K562 treated with DMSO at 1 percent for 4 hours (cell line): Measurements from ENCODE around the gene FGF11. TPM values are rescaled to one million over a fixed set of nuclear protein-coding genes. Genes with fewer than 3 reads are reported as not detected.

ENCODE experiments used
- total RNA-seq: library from RNA; unstranded; fragments of 300-600 nt; gene quantifications from 2 replicates; pipeline ENCODE4 v1.2.3, GENCODE V29; 2022; ENCODE audit not compliant: insufficient read depth

The FGF11 gene
- total RNA-seq = 5.7 and 9.0 TPM in 2 replicates

GRCh38 chr17:7439462-7440112 lies at the start of gene FGF11:
Gene FGF11, plus strand, starts transcription at chr17:7439512. Its CDS starts 109 bp downstream, at chr17:7439621.

GRCh38 chr17:7394452-7395191 lies 44.7 kb upstream of the FGF11 start, which contains the start of gene PLSCR3:
Gene PLSCR3, minus strand, starts transcription at chr17:7394525. Its CDS starts 415 bp downstream, at chr17:7394110.

GRCh38 chr17:7403977-7404736 lies 35.2 kb upstream of the FGF11 start, which contains the start of gene TMEM256:
Gene TMEM256, minus strand, starts transcription at chr17:7404097. Its CDS starts 13 bp downstream, at chr17:7404084.

GRCh38 chr17:7407485-7408251 lies 31.6 kb upstream of the FGF11 start, which contains the start of gene NLGN2:
Gene NLGN2, plus strand, starts transcription at chr17:7407845. Its CDS starts 411 bp downstream, at chr17:7408256.

GRCh38 chr17:7419819-7420610 lies 19.3 kb upstream of the FGF11 start, which contains the start of gene SPEM1:
Gene SPEM1, plus strand, starts transcription at chr17:7420324. Its CDS starts 61 bp downstream, at chr17:7420385.

GRCh38 chr17:7425316-7425715 lies 14.0 kb upstream of the FGF11 start, which contains the start of gene SPEM2:
Gene SPEM2, plus strand, starts transcription at chr17:7425616. Its CDS starts 73 bp downstream, at chr17:7425689.

GRCh38 chr17:7428557-7428956 lies 10.8 kb upstream of the FGF11 start, which contains the start of gene SPEM3:
Gene SPEM3, plus strand, starts transcription at chr17:7428857. Its CDS starts 46 bp downstream, at chr17:7428903.

GRCh38 chr17:7444682-7445618 lies 5.6 kb downstream of the FGF11 start, which contains the start of gene CHRNB1:
Gene CHRNB1, plus strand, starts transcription at chr17:7445061. Its CDS starts 67 bp downstream, at chr17:7445128.

GRCh38 chr17:7479213-7480088 lies 40.1 kb downstream of the FGF11 start, which contains the start of gene ZBTB4:
Gene ZBTB4, minus strand, starts transcription at chr17:7479631. Its CDS starts 12,830 bp downstream, at chr17:7466801.

GRCh38 chr17:7481275-7481674 lies 42.0 kb downstream of the FGF11 start, which contains the start of gene SLC35G6:
Gene SLC35G6, plus strand, starts transcription at chr17:7481446. Its CDS starts 71 bp downstream, at chr17:7481517.

GRCh38 chr17:7484067-7484918 lies 45.0 kb downstream of the FGF11 start, which contains the start of gene POLR2A:
Gene POLR2A, plus strand, starts transcription at chr17:7484366.

Other genes starting within 250 kb of the FGF11 start
- 5.6 and 7.8 TPM in 2 replicates for gene DLG4, start 219.7 kb upstream of the FGF11 start, total RNA-seq
- gene ACADVL, start 219.6 kb upstream of the FGF11 start, total RNA-seq = 284 and 290 TPM in 2 replicates
- gene DVL2, start 205.0 kb upstream of the FGF11 start, total RNA-seq = 46.3 and 47.3 TPM in 2 replicates
- 11.3 and 15.0 TPM in 2 replicates for gene PHF23, start 200.1 kb upstream of the FGF11 start, total RNA-seq
- gene GABARAP, start 197.1 kb upstream of the FGF11 start, total RNA-seq = 256 and 265 TPM in 2 replicates
- 77.2 and 80.6 TPM in 2 replicates for gene CTDNEP1, start 187.8 kb upstream of the FGF11 start, total RNA-seq
- gene ELP5, start 187.3 kb upstream of the FGF11 start, total RNA-seq = 46.9 and 57.4 TPM in 2 replicates
- 20.0 and 29.2 TPM in 2 replicates for gene CLDN7, start 177.0 kb upstream of the FGF11 start, total RNA-seq
- gene SLC2A4, start 157.8 kb upstream of the FGF11 start, total RNA-seq = 0.82 TPM in 1 of 2 replicates, not detected in the other
- not detected in 2 replicates for gene YBX2, start 144.9 kb upstream of the FGF11 start, total RNA-seq
- 354 and 384 TPM in 2 replicates for gene EIF5A, start 131.9 kb upstream of the FGF11 start, total RNA-seq
- gene GPS2, start 124.2 kb upstream of the FGF11 start, total RNA-seq = 45.5 and 46.9 TPM in 2 replicates
- 8.2 and 13.1 TPM in 2 replicates for gene NEURL4, start 110.2 kb upstream of the FGF11 start, total RNA-seq
- gene ACAP1, start 103.0 kb upstream of the FGF11 start, total RNA-seq = 4.5 and 5.4 TPM in 2 replicates
- gene KCTD11, start 87.3 kb upstream of the FGF11 start, total RNA-seq = 3.2 and 4.3 TPM in 2 replicates
- not detected in 2 replicates for gene TMEM95, start 84.4 kb upstream of the FGF11 start, total RNA-seq
- 7.3 and 8.2 TPM in 2 replicates for gene TNK1, start 58.4 kb upstream of the FGF11 start, total RNA-seq
- 7.7 and 10.7 TPM in 2 replicates for gene PLSCR3, start 45.0 kb upstream of the FGF11 start, total RNA-seq
- gene TMEM256, start 35.4 kb upstream of the FGF11 start, total RNA-seq = 43.4 and 70.5 TPM in 2 replicates
- 7.1 and 11.9 TPM in 2 replicates for gene NLGN2, start 31.7 kb upstream of the FGF11 start, total RNA-seq
- not detected in 2 replicates for gene SPEM1, start 19.2 kb upstream of the FGF11 start, total RNA-seq
- not detected in 2 replicates for gene SPEM2, start 13.9 kb upstream of the FGF11 start, total RNA-seq
- gene SPEM3, start 10.7 kb upstream of the FGF11 start, total RNA-seq = not detected in 2 replicates
- gene TMEM102, start 4.1 kb upstream of the FGF11 start, total RNA-seq = 6.8 and 6.9 TPM in 2 replicates
- gene CHRNB1, start 5.5 kb downstream of the FGF11 start, total RNA-seq = 8.1 and 9.3 TPM in 2 replicates
- gene ZBTB4, start 40.1 kb downstream of the FGF11 start, total RNA-seq = 3.2 TPM in 2 replicates
- gene SLC35G6, start 41.9 kb downstream of the FGF11 start, total RNA-seq = not detected in 2 replicates
- 59.8 and 69.8 TPM in 2 replicates for gene POLR2A, start 44.9 kb downstream of the FGF11 start, total RNA-seq
- 1.7 and 2.1 TPM in 2 replicates for gene TNFSF12, start 109.5 kb downstream of the FGF11 start, total RNA-seq
- 1.0 and 1.9 TPM in 2 replicates for gene TNFSF13, start 119.2 kb downstream of the FGF11 start, total RNA-seq
- gene SENP3, start 122.4 kb downstream of the FGF11 start, total RNA-seq = 36.6 and 40.6 TPM in 2 replicates
- 45.7 and 47.2 TPM in 2 replicates for gene CD68, start 140.1 kb downstream of the FGF11 start, total RNA-seq
- gene MPDU1, start 144.3 kb downstream of the FGF11 start, total RNA-seq = 82.7 and 83.4 TPM in 2 replicates
- 4.0 and 8.5 TPM in 2 replicates for gene SOX15, start 150.6 kb downstream of the FGF11 start, total RNA-seq
- gene FXR2, start 175.4 kb downstream of the FGF11 start, total RNA-seq = 40.7 and 49.2 TPM in 2 replicates
- gene SAT2, start 188.3 kb downstream of the FGF11 start, total RNA-seq = 29.5 and 43.0 TPM in 2 replicates
- gene SHBG, start 190.6 kb downstream of the FGF11 start, total RNA-seq = not detected in 2 replicates
- gene ATP1B2, start 211.4 kb downstream of the FGF11 start, total RNA-seq = 2.0 and 3.5 TPM in 2 replicates
- gene TP53, start 248.0 kb downstream of the FGF11 start, total RNA-seq = 5.5 and 5.8 TPM in 2 replicates
- gene WRAP53, start 249.0 kb downstream of the FGF11 start, total RNA-seq = 29.2 and 33.1 TPM in 2 replicates